ENCODE measurements around the gene HRG.

DNA sequence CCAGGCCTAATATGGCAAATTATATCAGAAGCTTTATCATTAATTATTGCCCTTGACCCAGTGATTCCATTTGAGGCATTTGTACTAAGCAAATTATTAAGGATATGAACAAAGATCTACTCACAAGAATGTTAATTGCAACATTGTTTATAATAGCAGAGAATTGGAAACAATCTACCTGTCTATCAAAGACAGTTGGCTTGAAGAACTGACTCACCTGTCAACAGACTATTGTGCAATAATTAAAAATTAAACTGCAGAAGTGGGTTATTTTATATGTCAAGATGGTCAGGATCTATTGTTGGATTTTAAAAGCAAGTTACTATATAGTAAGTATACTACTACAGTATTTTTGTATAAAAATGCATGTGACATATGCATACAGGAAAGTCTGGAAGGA, 32.3 kb upstream of the HRG start:
- TF ChIP-seq, protein P1, sequence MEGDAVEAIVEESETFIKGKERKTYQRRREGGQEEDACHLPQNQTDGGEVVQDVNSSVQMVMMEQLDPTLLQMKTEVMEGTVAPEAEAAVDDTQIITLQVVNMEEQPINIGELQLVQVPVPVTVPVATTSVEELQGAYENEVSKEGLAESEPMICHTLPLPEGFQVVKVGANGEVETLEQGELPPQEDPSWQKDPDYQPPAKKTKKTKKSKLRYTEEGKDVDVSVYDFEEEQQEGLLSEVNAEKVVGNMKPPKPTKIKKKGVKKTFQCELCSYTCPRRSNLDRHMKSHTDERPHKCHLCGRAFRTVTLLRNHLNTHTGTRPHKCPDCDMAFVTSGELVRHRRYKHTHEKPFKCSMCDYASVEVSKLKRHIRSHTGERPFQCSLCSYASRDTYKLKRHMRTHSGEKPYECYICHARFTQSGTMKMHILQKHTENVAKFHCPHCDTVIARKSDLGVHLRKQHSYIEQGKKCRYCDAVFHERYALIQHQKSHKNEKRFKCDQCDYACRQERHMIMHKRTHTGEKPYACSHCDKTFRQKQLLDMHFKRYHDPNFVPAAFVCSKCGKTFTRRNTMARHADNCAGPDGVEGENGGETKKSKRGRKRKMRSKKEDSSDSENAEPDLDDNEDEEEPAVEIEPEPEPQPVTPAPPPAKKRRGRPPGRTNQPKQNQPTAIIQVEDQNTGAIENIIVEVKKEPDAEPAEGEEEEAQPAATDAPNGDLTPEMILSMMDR (conservative IDR thresholded peaks at IDR 0.05; ENCODE audit: low read depth, low read length) = no peak
- TF ChIP-seq RAD21 (IDR thresholded peaks at IDR 0.05; ENCODE audit: low read length) (no peak), POLR2A (IDR thresholded peaks at IDR 0.05; ENCODE audit: low read depth, low read length) (no peak)
- TF ChIP-seq, protein P2, sequence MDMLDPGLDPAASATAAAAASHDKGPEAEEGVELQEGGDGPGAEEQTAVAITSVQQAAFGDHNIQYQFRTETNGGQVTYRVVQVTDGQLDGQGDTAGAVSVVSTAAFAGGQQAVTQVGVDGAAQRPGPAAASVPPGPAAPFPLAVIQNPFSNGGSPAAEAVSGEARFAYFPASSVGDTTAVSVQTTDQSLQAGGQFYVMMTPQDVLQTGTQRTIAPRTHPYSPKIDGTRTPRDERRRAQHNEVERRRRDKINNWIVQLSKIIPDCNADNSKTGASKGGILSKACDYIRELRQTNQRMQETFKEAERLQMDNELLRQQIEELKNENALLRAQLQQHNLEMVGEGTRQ (IDR thresholded peaks at IDR 0.05; ENCODE audit: low read depth, low read length) = no peak
